Measurements from ENCODE around the gene MCF2L2.

MCF2L2 gene

GRCh38 chr3:183270344-183270743 is 158.1 kb downstream of the MCF2L2 start:
- TF ChIP-seq, protein P1, sequence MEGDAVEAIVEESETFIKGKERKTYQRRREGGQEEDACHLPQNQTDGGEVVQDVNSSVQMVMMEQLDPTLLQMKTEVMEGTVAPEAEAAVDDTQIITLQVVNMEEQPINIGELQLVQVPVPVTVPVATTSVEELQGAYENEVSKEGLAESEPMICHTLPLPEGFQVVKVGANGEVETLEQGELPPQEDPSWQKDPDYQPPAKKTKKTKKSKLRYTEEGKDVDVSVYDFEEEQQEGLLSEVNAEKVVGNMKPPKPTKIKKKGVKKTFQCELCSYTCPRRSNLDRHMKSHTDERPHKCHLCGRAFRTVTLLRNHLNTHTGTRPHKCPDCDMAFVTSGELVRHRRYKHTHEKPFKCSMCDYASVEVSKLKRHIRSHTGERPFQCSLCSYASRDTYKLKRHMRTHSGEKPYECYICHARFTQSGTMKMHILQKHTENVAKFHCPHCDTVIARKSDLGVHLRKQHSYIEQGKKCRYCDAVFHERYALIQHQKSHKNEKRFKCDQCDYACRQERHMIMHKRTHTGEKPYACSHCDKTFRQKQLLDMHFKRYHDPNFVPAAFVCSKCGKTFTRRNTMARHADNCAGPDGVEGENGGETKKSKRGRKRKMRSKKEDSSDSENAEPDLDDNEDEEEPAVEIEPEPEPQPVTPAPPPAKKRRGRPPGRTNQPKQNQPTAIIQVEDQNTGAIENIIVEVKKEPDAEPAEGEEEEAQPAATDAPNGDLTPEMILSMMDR (IDR thresholded peaks at IDR 0.05; ENCODE audit: control extremely low read depth, extremely low read depth, low read depth, missing control alignments), result no peak
- ChIA-PET CTCF (interaction anchor here (1.1 to 1.2 kb wide), 2 partner anchors 14 to 31 kb away, joined by 3 read pairs; no protein-coding TSS in a partner anchor), POLR2A (no interaction called here)
- DNase-seq (ENCODE audit: extremely low spot score), result no peak

DNA sequence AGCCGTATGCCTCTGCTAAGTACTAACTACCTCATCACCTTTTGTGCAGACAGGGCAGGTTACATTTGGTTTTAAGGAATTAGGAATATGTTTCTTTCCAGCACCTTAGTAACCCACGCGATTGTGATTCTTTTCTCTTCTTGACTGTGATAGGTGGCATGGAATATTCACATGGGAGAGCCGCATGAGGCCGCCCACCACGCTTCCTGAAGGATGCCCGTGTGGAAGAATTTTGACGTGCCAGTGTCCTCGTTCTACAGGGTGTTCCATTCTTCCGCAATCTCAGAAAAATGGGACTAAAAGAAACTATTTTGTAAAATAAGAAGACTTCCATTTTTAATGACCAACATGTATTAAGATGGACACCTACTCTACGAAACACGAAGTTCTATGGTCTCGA is 159.1 kb downstream of the MCF2L2 start:
- no peak for DNase-seq (ENCODE audit: extremely low spot score)
- POLR2A ChIA-PET, result no interaction called here
- CTCF ChIA-PET, result no interaction called here
- TF ChIP-seq, protein P1 (IDR thresholded peaks at IDR 0.05; ENCODE audit: control extremely low read depth, extremely low read depth, low read depth, missing control alignments), result no peak

GRCh38 chr3:183268366-183268765 is 160.1 kb downstream of the MCF2L2 start:
- POLR2A ChIA-PET, result no interaction called here
- TF ChIP-seq, protein P1 (IDR thresholded peaks at IDR 0.05; ENCODE audit: control extremely low read depth, extremely low read depth, low read depth, missing control alignments), result no peak

GRCh38 chr3:183267140-183267539 is 161.3 kb downstream of the MCF2L2 start:
- CTCF ChIA-PET, result no interaction called here

More at GRCh38 chr3:183268366-183268765, 160.1 kb downstream of the MCF2L2 start:
- no peak for DNase-seq (ENCODE audit: extremely low spot score)
- CTCF ChIA-PET, result no interaction called here

GRCh38 chr3:183266454-183266853 is 162.0 kb downstream of the MCF2L2 start:
- ChIA-PET CTCF (no interaction called here), POLR2A (no interaction called here)
- no peak for DNase-seq (ENCODE audit: extremely low spot score)
- TF ChIP-seq, protein P1 (IDR thresholded peaks at IDR 0.05; ENCODE audit: control extremely low read depth, extremely low read depth, low read depth, missing control alignments), result no peak

More at GRCh38 chr3:183267140-183267539, 161.3 kb downstream of the MCF2L2 start:
- TF ChIP-seq, protein P1 (IDR thresholded peaks at IDR 0.05; ENCODE audit: control extremely low read depth, extremely low read depth, low read depth, missing control alignments), result no peak
- POLR2A ChIA-PET, result no interaction called here
- DNase-seq (ENCODE audit: extremely low spot score), result no peak

DNA sequence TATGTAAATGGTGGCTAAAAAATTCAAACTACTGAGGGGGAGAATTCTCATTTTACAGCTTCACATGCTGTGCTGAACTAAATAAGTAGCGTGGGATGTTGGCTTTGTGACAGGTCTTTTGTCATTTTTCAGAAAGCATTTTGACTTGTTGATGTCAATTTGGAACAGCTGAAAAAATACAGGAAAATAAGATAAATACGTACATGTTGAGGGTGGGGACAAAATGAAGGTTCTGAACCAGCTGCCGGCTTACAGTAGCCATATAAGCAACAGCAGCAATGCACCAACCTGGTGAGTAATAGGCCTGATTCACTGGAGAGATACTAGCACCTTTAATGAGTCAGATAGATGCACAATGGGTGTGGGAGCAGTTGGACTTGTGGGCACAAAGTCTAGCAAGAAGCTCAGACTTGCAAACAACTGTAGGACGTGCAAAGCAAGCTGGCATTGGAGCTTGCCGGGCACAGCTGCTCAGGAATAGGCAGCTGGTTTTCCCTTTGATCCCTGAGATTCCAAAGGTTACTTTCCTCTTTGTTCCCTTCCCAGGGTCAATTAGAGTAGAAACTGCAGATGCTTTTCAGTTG is 162.5 kb downstream of the MCF2L2 start:
- DNase-seq (ENCODE audit: extremely low spot score), result no peak
- POLR2A ChIA-PET, result no interaction called here
- CTCF ChIA-PET, result interaction anchor here (0.9 kb wide), 1 partner anchor 9 kb away, joined by 3 read pairs; no protein-coding TSS in a partner anchor
- TF ChIP-seq, protein P1 (IDR thresholded peaks at IDR 0.05; ENCODE audit: control extremely low read depth, extremely low read depth, low read depth, missing control alignments), result no peak
